ENCODE measurements around the gene FUT8.

The FUT8 gene

DNA sequence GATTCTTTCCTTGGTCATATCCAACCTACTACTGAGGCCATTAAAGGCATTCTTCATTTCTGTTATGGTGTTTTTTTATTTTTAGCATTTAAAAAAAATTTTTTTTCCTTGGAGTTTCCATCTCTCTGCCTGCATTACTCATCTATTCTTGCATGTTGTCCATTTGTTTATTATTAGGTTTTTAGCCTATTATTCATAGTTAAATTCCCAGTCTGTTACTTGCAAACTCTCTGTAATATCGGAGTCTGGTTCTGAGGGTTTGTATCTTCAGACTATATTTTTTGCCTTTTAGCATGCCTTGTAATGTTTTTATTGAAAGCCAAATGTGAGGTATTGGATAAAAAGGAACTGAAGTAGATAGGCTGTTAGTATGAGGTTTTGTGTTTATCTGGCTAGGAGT, 284.3 kb downstream of the FUT8 start:
- no peaks in the 10 kb centered on the region for H3K27me3 ChIP-seq (ENCODE audit: control insufficient read depth, insufficient read depth, low read length)
- TF ChIP-seq CTCF (IDR thresholded peaks at IDR 0.05): no peak
- H3K4me3 ChIP-seq (ENCODE audit: low read depth, low read length): no peak overlapping the region
- no peak overlapping the region for H2AFZ ChIP-seq
- H3K9me3 ChIP-seq (ENCODE audit: control insufficient read depth, low read length): no peaks in the 10 kb centered on the region
- peaks cover 2% of the 10 kb centered on the region for H3K79me2 ChIP-seq
- H3K36me3 ChIP-seq (ENCODE audit: control insufficient read depth, insufficient read depth, low read length): no peaks in the 10 kb centered on the region
- H3K4me1 ChIP-seq: no peaks in the 10 kb centered on the region
- H3K9ac ChIP-seq: no peak overlapping the region
- no peak overlapping the region for H3K4me2 ChIP-seq (ENCODE audit: low read length)
- no peak overlapping the region for H3K27ac ChIP-seq

DNA sequence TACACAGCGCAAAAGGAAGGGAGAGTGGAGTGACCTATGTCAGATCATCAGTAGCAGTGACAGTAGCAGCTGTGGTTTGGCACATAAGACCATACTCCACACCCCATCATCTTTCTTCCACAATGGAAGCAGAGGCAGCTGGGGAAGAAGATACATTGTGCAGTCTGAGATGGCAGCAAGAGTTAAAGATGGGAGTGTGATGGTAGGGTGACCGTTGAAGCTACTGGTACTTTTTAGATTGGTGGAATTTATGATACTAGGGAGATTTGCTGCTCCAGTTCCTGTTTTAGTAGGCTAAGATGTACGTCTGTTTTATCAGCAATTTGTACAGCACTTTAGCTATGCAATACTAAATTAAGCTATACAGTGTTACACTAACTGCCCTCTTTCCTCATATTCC, 291.0 kb downstream of the FUT8 start:
- no peaks in the 10 kb centered on the region for H3K27me3 ChIP-seq (ENCODE audit: control insufficient read depth, insufficient read depth, low read length)
- no peak overlapping the region for H2AFZ ChIP-seq
- H3K36me3 ChIP-seq (ENCODE audit: control insufficient read depth, insufficient read depth, low read length): no peaks in the 10 kb centered on the region
- no peak overlapping the region for H3K9ac ChIP-seq
- H3K4me1 ChIP-seq: no peaks in the 10 kb centered on the region
- no peak overlapping the region for H3K4me3 ChIP-seq (ENCODE audit: low read depth, low read length)
- TF ChIP-seq CTCF (IDR thresholded peaks at IDR 0.05): no peak
- no peaks in the 10 kb centered on the region for H3K9me3 ChIP-seq (ENCODE audit: control insufficient read depth, low read length)
- H3K27ac ChIP-seq: no peak overlapping the region
- H3K4me2 ChIP-seq (ENCODE audit: low read length): no peak overlapping the region
- H3K79me2 ChIP-seq: no peaks in the 10 kb centered on the region

- H2AFZ ChIP-seq: no peak overlapping the region
- H3K9ac ChIP-seq: no peak overlapping the region
- H3K36me3 ChIP-seq (ENCODE audit: control insufficient read depth, insufficient read depth, low read length): no peaks in the 10 kb centered on the region
- H3K79me2 ChIP-seq: no peaks in the 10 kb centered on the region
- no peaks in the 10 kb centered on the region for H3K9me3 ChIP-seq (ENCODE audit: control insufficient read depth, low read length)
- no peak overlapping the region for H3K27ac ChIP-seq
- no peak for TF ChIP-seq CTCF (IDR thresholded peaks at IDR 0.05)
- H3K27me3 ChIP-seq (ENCODE audit: control insufficient read depth, insufficient read depth, low read length): no peaks in the 10 kb centered on the region
- no peak overlapping the region for H3K4me2 ChIP-seq (ENCODE audit: low read length)
- H3K4me1 ChIP-seq: no peaks in the 10 kb centered on the region
- H3K4me3 ChIP-seq (ENCODE audit: low read depth, low read length): no peak overlapping the region
Measured at GRCh38 chr14:65703996-65704395, 291.5 kb downstream of the FUT8 start.

DNA sequence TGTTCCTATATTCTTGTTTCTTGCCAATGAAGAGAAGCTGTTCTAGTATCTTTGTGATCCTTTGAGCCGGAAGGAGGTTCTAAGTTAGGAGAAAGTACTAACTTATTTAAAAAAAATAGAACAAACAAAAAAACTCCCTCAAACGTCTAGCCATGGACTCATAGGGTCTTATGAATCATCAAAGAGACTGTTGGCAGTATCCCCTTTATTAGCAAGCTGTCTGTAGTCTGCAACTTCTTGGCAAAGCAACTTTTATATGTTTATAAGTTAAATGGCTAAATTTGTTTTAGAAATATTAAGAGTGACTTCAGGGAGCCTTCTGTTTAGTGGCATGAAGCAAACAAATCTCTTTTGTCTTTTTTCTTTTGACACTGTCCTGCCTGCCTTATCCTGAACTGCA, 291.9 kb downstream of the FUT8 start:
- no peaks in the 10 kb centered on the region for H3K79me2 ChIP-seq
- no peak overlapping the region for H2AFZ ChIP-seq

More for the DNA sequence above, 291.9 kb downstream of the FUT8 start:
- Histone ChIP-seq H3K27me3 (ENCODE audit: control insufficient read depth, insufficient read depth, low read length) (no peaks in the 10 kb centered on the region), H3K9me3 (ENCODE audit: control insufficient read depth, low read length) (no peaks in the 10 kb centered on the region), H3K9ac (no peak overlapping the region), H3K27ac (no peak overlapping the region), H3K36me3 (ENCODE audit: control insufficient read depth, insufficient read depth, low read length) (no peaks in the 10 kb centered on the region), H3K4me3 (ENCODE audit: low read depth, low read length) (no peak overlapping the region), H3K4me2 (ENCODE audit: low read length) (no peak overlapping the region), H3K4me1 (no peaks in the 10 kb centered on the region)
- no peak for TF ChIP-seq CTCF (IDR thresholded peaks at IDR 0.05)
